DOHH2 (cell line): ENCODE results near the gene GRIN2D.

Source experiments
- CTCF ChIP-seq: fragments of 200-600 bp; sonication (generic); IDR thresholded peaks from one replicate; pipeline ENCODE4 v1.5.1; 2014; ENCODE audit warnings: antibody characterized with exemption, mild to moderate bottlenecking, low read depth, low read length; ENCODE audit not compliant: poor library complexity, severe bottlenecking
- EZH2phosphoT487 ChIP-seq: fragments of 200-600 bp; sonication (generic); IDR thresholded peaks from 2 replicates; pipeline ENCODE4 v1.6.1; 2017; ENCODE audit warnings: borderline replicate concordance, mild to moderate bottlenecking, antibody characterized with exemption, low read length, moderate library complexity, mixed read lengths

GRCh38 chr19:48442116-48443035 lies 48.9 kb downstream of the GRIN2D start:
- no peak for TF ChIP-seq CTCF
- no peak for TF ChIP-seq EZH2phosphoT487
